GM12878 (cell line): ENCODE results near the gene TMPRSS3.

ENCODE experiments used
- CREB1 ChIP-seq: IDR thresholded peaks from 2 replicates; pipeline ENCODE4 v1.6.1; 2012; ENCODE audit warnings: low read depth, mild to moderate bottlenecking, inconsistent platforms
- CTCF ChIP-seq, 3 experiments: IDR thresholded peaks in 2 of 3; conservative IDR thresholded peaks in 1 of 3; 2 replicates each; pipeline ENCODE4 v1.5.1; 2011; ENCODE audit warnings: low read depth in 3 of 3, low read length in 3 of 3, mild to moderate bottlenecking in 3 of 3, control low read depth in 2 of 3, moderate library complexity in 2 of 3, inconsistent platforms in 1 of 3, mixed read lengths in 1 of 3; ENCODE audit not compliant: control insufficient read depth in 2 of 3, insufficient read depth in 1 of 3; ENCODE audit errors: extremely low read depth in 1 of 3
- JUND ChIP-seq: IDR thresholded peaks from 2 replicates; pipeline ENCODE4 v1.6.1; 2012; ENCODE audit warnings: low read depth, mild to moderate bottlenecking, low read length, improper control_type of control experiment, moderate library complexity
- STAT1 ChIP-seq: fragments of 450-650 bp; conservative IDR thresholded peaks from 2 replicates; pipeline ENCODE4 v1.6.1; 2014; ENCODE audit warnings: antibody characterized with exemption, mild to moderate bottlenecking
- ZNF24 ChIP-seq: fragments of 450-650 bp; IDR thresholded peaks from 2 replicates; pipeline ENCODE4 v1.6.1; 2017; ENCODE audit warnings: antibody characterized with exemption, mild to moderate bottlenecking

GRCh38 chr21:42427809-42428419, 32.1 kb upstream of the TMPRSS3 start:
- TF ChIP-seq ZNF24 (no peak), CREB1 (no peak), CTCF (IDR thresholded peaks at IDR 0.05 in 2 of 3, conservative IDR thresholded peaks at IDR 0.05 in 1 of 3; ENCODE audit: control insufficient read depth in 2 of 3, extremely low read depth in 1 of 3, insufficient read depth in 1 of 3, low read depth in 3 of 3, low read length in 3 of 3) (no peak), JUND (no peak), STAT1 (no peak)
